H1 (cell line): ENCODE measurements around the gene MICALL2. TPM values are rescaled to one million over a fixed set of nuclear protein-coding genes. Genes with fewer than 3 reads are reported as not detected.
A peak's percentile ranks its signal among the peaks of the same experiment; 100 is the strongest.

Experiments used
- CTCF ChIA-PET: fragments of 300-600 bp; sonication (Branson Sonifier 250); formaldehyde crosslinking; loops from one replicate; lab custom pipeline; 2021; ENCODE audit not compliant: partially characterized antibody; lab: Charles Lee
- POLR2A ChIA-PET: fragments of 300-600 bp; sonication (Branson Sonifier 250); formaldehyde crosslinking; loops from one replicate; lab custom pipeline; 2021; ENCODE audit warnings: inconsistent platforms; ENCODE audit not compliant: partially characterized antibody; lab: Charles Lee
- DNase-seq, 2 experiments: peaks; one replicate each; pipeline versions ENCODE4 v3.0.0 to v3.0.0-alpha.2; 2010 to 2022; ENCODE audit warnings: low spot score in 2 of 2, low read depth in 1 of 2, mixed read lengths in 1 of 2
- FAIRE-seq: peaks from 2 replicates; lab custom pipeline; 2011; peaks lifted over from hg19 to GRCh38; lab: Jason Lieb, UNC
- H2AFZ ChIP-seq: 2 replicates; pipeline ENCODE4 v1.8.1; 2012; ENCODE audit warnings: low read length, inconsistent platforms
- H2AK5ac ChIP-seq: 2 replicates; pipeline ENCODE4 v1.6.1; 2013; ENCODE audit warnings: low read depth, low read length
- H2BK120ac ChIP-seq: replicated peaks from 2 replicates; pipeline ENCODE3; 2013; ENCODE audit warnings: low read depth, low read length, inconsistent platforms
- H2BK12ac ChIP-seq: 2 replicates; pipeline ENCODE4 v1.6.1; 2013; ENCODE audit warnings: low read depth, low read length
- H2BK15ac ChIP-seq: 2 replicates; pipeline ENCODE4 v1.6.1; 2013; ENCODE audit warnings: low read length
- H2BK20ac ChIP-seq: 2 replicates; pipeline ENCODE4 v1.6.1; 2013; ENCODE audit warnings: low read length
- H2BK5ac ChIP-seq: 2 replicates; pipeline ENCODE4 v1.6.1; 2013; ENCODE audit warnings: low read depth, low read length
- H3K14ac ChIP-seq: 2 replicates; pipeline ENCODE4 v1.6.1; 2013; ENCODE audit warnings: inconsistent platforms; ENCODE audit not compliant: insufficient read length
- H3K18ac ChIP-seq: 2 replicates; pipeline ENCODE4 v1.6.1; 2013; ENCODE audit warnings: low read length; ENCODE audit errors: extremely low read depth
- H3K23ac ChIP-seq: 2 replicates; pipeline ENCODE4 v1.6.1; 2013; ENCODE audit warnings: inconsistent platforms; ENCODE audit not compliant: insufficient read length
- H3K23me2 ChIP-seq: 2 replicates; pipeline ENCODE4 v1.6.1; 2013; ENCODE audit warnings: low read depth, low read length
- H3K27ac ChIP-seq: 2 replicates; pipeline ENCODE4 v1.6.1; 2011; ENCODE audit warnings: low read depth, low read length, inconsistent platforms
- H3K27me3 ChIP-seq, 4 experiments: replicated peaks in 1 of 4; 1 replicate in 1 of 4; 2 replicates in 3 of 4; pipeline versions ENCODE4 v1.6.1 to v1.8.1; 2011 to 2013; ENCODE audit warnings: low read length in 3 of 4, mild to moderate bottlenecking in 3 of 4, inconsistent platforms in 2 of 4, mixed read lengths in 2 of 4, moderate library complexity in 1 of 4; ENCODE audit not compliant: control insufficient read depth in 3 of 4, insufficient read depth in 3 of 4; ENCODE audit errors: extremely low read depth in 1 of 4
- H3K36me3 ChIP-seq, 4 experiments: 2 replicates each; pipeline versions ENCODE4 v1.6.1 to v1.8.1; 2011 to 2013; ENCODE audit warnings: mild to moderate bottlenecking in 4 of 4, low read length in 3 of 4, moderate library complexity in 2 of 4, control low read depth in 1 of 4, inconsistent platforms in 1 of 4; ENCODE audit not compliant: insufficient read depth in 4 of 4, control insufficient read depth in 2 of 4
- H3K4ac ChIP-seq: replicated peaks from 2 replicates; pipeline ENCODE3; 2013; ENCODE audit warnings: low read length, low read depth, mixed read lengths, inconsistent platforms; ENCODE audit not compliant: insufficient read length
- H3K4me1 ChIP-seq, 4 experiments: replicated peaks in 1 of 4; 1 replicate in 1 of 4; 2 replicates in 3 of 4; pipeline versions ENCODE4 v1.6.1 to v1.8.1; 2011 to 2013; ENCODE audit warnings: low read length in 3 of 4, inconsistent platforms in 2 of 4, mixed read lengths in 1 of 4; ENCODE audit not compliant: insufficient read depth in 4 of 4, control insufficient read depth in 3 of 4
- H3K4me2 ChIP-seq, 2 experiments: 2 replicates each; pipeline versions ENCODE4 v1.6.1 to v1.8.1; 2011 to 2013; ENCODE audit warnings: low read depth in 2 of 2, low read length in 2 of 2, control low read depth in 1 of 2, inconsistent platforms in 1 of 2, mild to moderate bottlenecking in 1 of 2; ENCODE audit not compliant: insufficient read depth in 1 of 2
- H3K4me3 ChIP-seq, 4 experiments: fragments of 200-600, 300-600 bp in 1 of 4; sonication (generic), shearing (Covaris generic), sonication (Bioruptor Twin) in 1 of 4; 2 replicates each; pipeline versions ENCODE4 v1.5.1 to v1.8.1; 2011 to 2016; ENCODE audit warnings: low read length in 4 of 4, low read depth in 3 of 4, control low read depth in 2 of 4, inconsistent platforms in 2 of 4, mild to moderate bottlenecking in 2 of 4, mixed read lengths in 1 of 4, moderate library complexity in 1 of 4; ENCODE audit not compliant: insufficient read depth in 2 of 4; ENCODE audit errors: extremely low read depth in 1 of 4
- H3K56ac ChIP-seq: replicated peaks from 2 replicates; pipeline ENCODE3; 2013; ENCODE audit warnings: low read depth, mild to moderate bottlenecking, mixed read lengths, low read length, inconsistent platforms; ENCODE audit not compliant: insufficient read length
- H3K79me1 ChIP-seq: 2 replicates; pipeline ENCODE4 v1.6.1; 2013; ENCODE audit warnings: low read depth, low read length, control low read depth
- H3K79me2 ChIP-seq, 2 experiments: 2 replicates each; pipeline versions ENCODE4 v1.6.1 to v1.8.1; 2012 to 2013; ENCODE audit warnings: low read length in 2 of 2, mild to moderate bottlenecking in 2 of 2, inconsistent platforms in 1 of 2; ENCODE audit not compliant: insufficient read depth in 2 of 2, control insufficient read depth in 1 of 2
- H3K9ac ChIP-seq, 4 experiments: replicated peaks in 1 of 4; 1 replicate in 1 of 4; 2 replicates in 3 of 4; pipeline versions ENCODE4 v1.6.1 to v1.8.1; 2011 to 2013; ENCODE audit warnings: low read depth in 3 of 4, low read length in 3 of 4, control low read depth in 2 of 4, mild to moderate bottlenecking in 2 of 4, moderate library complexity in 2 of 4, inconsistent platforms in 1 of 4; ENCODE audit errors: extremely low read depth in 1 of 4
- H3K9me3 ChIP-seq, 2 experiments: 2 replicates each; pipeline versions ENCODE4 v1.6.1 to v1.8.1; 2012 to 2013; ENCODE audit warnings: mild to moderate bottlenecking in 2 of 2, moderate library complexity in 2 of 2, control low read depth in 1 of 2, inconsistent platforms in 1 of 2, low read depth in 1 of 2, low read length in 1 of 2, mixed read lengths in 1 of 2; ENCODE audit not compliant: insufficient read depth in 2 of 2
- H4K20me1 ChIP-seq, 2 experiments: replicated peaks in 1 of 2; 2 replicates each; pipeline versions ENCODE3 to v1.8.1; 2011 to 2013; ENCODE audit warnings: inconsistent platforms in 2 of 2, low read length in 2 of 2, mild to moderate bottlenecking in 1 of 2; ENCODE audit not compliant: insufficient read depth in 2 of 2, control insufficient read depth in 1 of 2
- H4K5ac ChIP-seq: 2 replicates; pipeline ENCODE4 v1.6.1; 2013; ENCODE audit warnings: low read length, low read depth, mixed read lengths, inconsistent platforms; ENCODE audit not compliant: insufficient read length
- H4K8ac ChIP-seq: 2 replicates; pipeline ENCODE4 v1.8.0; 2013; ENCODE audit warnings: mild to moderate bottlenecking, moderate library complexity, low read length, inconsistent platforms; ENCODE audit not compliant: insufficient read depth; ENCODE audit errors: extremely low read depth
- H4K91ac ChIP-seq: replicated peaks from 2 replicates; pipeline ENCODE3; 2013; ENCODE audit warnings: low read length, mixed read lengths, inconsistent platforms; ENCODE audit not compliant: insufficient read length
- BCL11A ChIP-seq, 2 experiments: IDR thresholded peaks; one replicate each; pipeline ENCODE4 v1.6.1; 2011; ENCODE audit warnings: low read depth in 2 of 2, low read length in 2 of 2, mild to moderate bottlenecking in 2 of 2
- CBX5 ChIP-seq: fragments of 300-800, 300-1000 bp; sonication (generic); IDR thresholded peaks from 2 replicates; pipeline ENCODE4 v1.7.1; 2016; ENCODE audit warnings: antibody characterized with exemption, low read length, low read depth
- CTBP2 ChIP-seq: IDR thresholded peaks from 2 replicates; pipeline ENCODE4 v1.7.0; 2011; ENCODE audit warnings: borderline replicate concordance, mild to moderate bottlenecking, moderate library complexity, mixed read lengths, low read length; ENCODE audit not compliant: insufficient read depth, insufficient read length
- HDAC2 ChIP-seq, 2 experiments: fragments of 300-600 bp in 1 of 2; sonication (generic) in 1 of 2; IDR thresholded peaks; 2 replicates each; pipeline ENCODE4 v1.6.1; 2011 to 2012; ENCODE audit warnings: low read depth in 2 of 2, low read length in 2 of 2, mild to moderate bottlenecking in 2 of 2, moderate library complexity in 2 of 2, borderline replicate concordance in 1 of 2, inconsistent platforms in 1 of 2
- RFX5 ChIP-seq: IDR thresholded peaks from 2 replicates; pipeline ENCODE4 v1.6.1; 2011; ENCODE audit warnings: low read depth, low read length, improper control_type of control experiment, borderline replicate concordance
- SP1 ChIP-seq: IDR thresholded peaks from 2 replicates; pipeline ENCODE4 v1.6.1; 2011; ENCODE audit warnings: low read depth, low read length
- SP4 ChIP-seq: IDR thresholded peaks from 2 replicates; pipeline ENCODE4 v1.6.1; 2012; ENCODE audit warnings: low read length, inconsistent platforms
- TAF7 ChIP-seq: optimal IDR thresholded peaks from 2 replicates; pipeline ENCODE3; 2011; ENCODE audit warnings: low read depth, mild to moderate bottlenecking, inconsistent platforms, low read length, moderate library complexity, borderline replicate concordance
- TCF12 ChIP-seq: IDR thresholded peaks from 2 replicates; pipeline ENCODE4 v1.6.1; 2011; ENCODE audit warnings: low read depth, mild to moderate bottlenecking, low read length
- TEAD4 ChIP-seq: IDR thresholded peaks from 2 replicates; pipeline ENCODE4 v1.6.1; 2012; ENCODE audit warnings: low read depth, low read length, inconsistent platforms, mixed read lengths
- ZNF274 ChIP-seq: IDR thresholded peaks from 2 replicates; pipeline ENCODE4 v1.7.0; 2012; ENCODE audit warnings: low read length, borderline replicate concordance; ENCODE audit errors: extremely low read depth
- WGBS, 2 experiments: shearing (Covaris generic) in 1 of 2; methylation state at CpG; one replicate each; pipeline versions ENCODE4 v1.1.6 to v1.1.7; 2013 to 2015; ENCODE audit warnings: low lambda C conversion rate in 2 of 2, mixed read lengths in 2 of 2, inconsistent platforms in 1 of 2, low coverage in 1 of 2, missing lambda C conversion rate in 1 of 2; ENCODE audit not compliant: insufficient replicate concordance in 2 of 2, insufficient coverage in 1 of 2, insufficient read length in 1 of 2; ENCODE audit errors: extremely low coverage in 1 of 2, missing lambda C conversion rate in 1 of 2; 5-methylcytosine and 5-hydroxymethylcytosine counted together
- polyA plus RNA-seq, 7 experiments: library from polyadenylated mRNA; depleted of rRNA in 3 of 7; stranded (reverse) in 5 of 7; unstranded in 2 of 7; fragments of >200 nt in 5 of 7; fragments of 200-250 nt in 2 of 7; gene quantifications; 1 replicate in 5 of 7; 2 replicates in 1 of 7; 4 replicates in 1 of 7; pipeline versions ENCODE4 v1.2.1 to v1.2.3, GENCODE V29; 2011 to 2013; ENCODE audit warnings: missing spikeins in 2 of 7, mixed read lengths in 2 of 7
- total RNA-seq: library from RNA; stranded (reverse); fragmentation: NEBNext Ultra II Directional; extraction: Animal tissue kit (Norgen Biotek cat#: 25700); gene quantifications from 2 replicates; pipeline ENCODE4 v1.2.1, GENCODE V29; 2021
- TF ChIP-seq, protein P1 (sequence below): IDR thresholded peaks from 2 replicates; pipeline ENCODE4 v1.6.1; 2011; ENCODE audit warnings: low read length, improper control_type of control experiment

Gene MICALL2
- total and polyA plus RNA-seq, 2 of the 8 experiments (the other 6 are each of a cell fraction or from before 2014, with no cell fraction given), result 5.3 to 8.5 TPM

DNA sequence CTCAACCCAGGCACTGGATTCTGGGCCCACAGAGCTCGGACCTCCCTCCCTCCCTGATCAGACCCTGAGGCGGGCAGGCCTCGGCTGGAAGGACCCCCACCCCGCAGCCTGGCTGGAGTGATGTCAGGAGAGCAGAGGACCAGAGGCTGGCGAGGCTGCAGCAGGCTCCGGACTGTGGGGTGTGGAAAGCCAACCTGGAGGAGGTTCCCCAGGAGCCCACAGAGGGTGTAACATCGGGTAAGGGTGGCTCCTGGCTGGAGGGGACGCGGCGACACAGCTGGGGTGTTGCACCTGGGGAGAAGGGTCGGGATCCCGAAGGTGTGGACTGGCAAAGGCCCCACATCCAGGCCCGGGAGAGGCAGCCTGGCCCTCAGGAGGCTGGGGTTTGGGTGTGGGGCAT lies 8.9 kb upstream of the MICALL2 start:
- no peak overlapping the region for H3K18ac ChIP-seq
- CTCF ChIA-PET, result interaction anchor here (0.6 kb wide), 1 partner anchor 252 kb away, joined by 3 read pairs; no protein-coding TSS in a partner anchor
- TF ChIP-seq TCF12 (no peak), CTBP2 (no peak), TEAD4 (no peak), CBX5 (no peak), RFX5 (no peak), SP4 (no peak), SP1 (no peak), TAF7 (no peak), HDAC2 (IDR thresholded peaks at IDR 0.05; ENCODE audit: borderline replicate concordance in 1 of 2, low read depth in 2 of 2, low read length in 2 of 2) (no peak), ZNF274 (no peak), BCL11A (IDR thresholded peaks at IDR 0.05; ENCODE audit: low read depth in 2 of 2, low read length in 2 of 2) (no peak)
- TF ChIP-seq, protein P1, sequence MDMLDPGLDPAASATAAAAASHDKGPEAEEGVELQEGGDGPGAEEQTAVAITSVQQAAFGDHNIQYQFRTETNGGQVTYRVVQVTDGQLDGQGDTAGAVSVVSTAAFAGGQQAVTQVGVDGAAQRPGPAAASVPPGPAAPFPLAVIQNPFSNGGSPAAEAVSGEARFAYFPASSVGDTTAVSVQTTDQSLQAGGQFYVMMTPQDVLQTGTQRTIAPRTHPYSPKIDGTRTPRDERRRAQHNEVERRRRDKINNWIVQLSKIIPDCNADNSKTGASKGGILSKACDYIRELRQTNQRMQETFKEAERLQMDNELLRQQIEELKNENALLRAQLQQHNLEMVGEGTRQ, result no peak

More for the DNA sequence above, 8.9 kb upstream of the MICALL2 start:
- 95% methylated on average over 13 of the region's 13 CpGs; no CpG with 5 or more reads in 1 of the 2 experiments for WGBS, 2 experiments
- Histone ChIP-seq H4K8ac (peak overlapping the region; percentile 35; the same call in 1 of the 2 replicates), H2AK5ac (no peak overlapping the region), H2BK12ac (no peak overlapping the region), H2AFZ (no peak overlapping the region), H3K9ac (no peak overlapping the region), H2BK20ac (no peak overlapping the region), H2BK5ac (peak overlapping the region; percentile 44; the same call in 1 of the 2 replicates), H3K4me2 (no peak overlapping the region), H3K23me2 (no peaks in the 10 kb centered on the region), H3K4me1 (no peaks in the 10 kb centered on the region; a peak in 2 of 7 replicates), H3K27me3 (no peaks in the 10 kb centered on the region), H3K4me3 (no peak overlapping the region), H4K5ac (no peak overlapping the region), H3K56ac (no peak overlapping the region), H3K9me3 (no peaks in the 10 kb centered on the region), H3K4ac (no peak overlapping the region), H3K27ac (no peak overlapping the region; the same call in 1 of the 2 replicates), H3K79me1 (no peaks in the 10 kb centered on the region), H4K20me1 (peaks cover 0 to 2% of the 10 kb centered on the region in 2 experiments), H3K14ac (no peak overlapping the region), H3K79me2 (no peaks in the 10 kb centered on the region), H4K91ac (no peak overlapping the region), H2BK15ac (no peak overlapping the region), H3K36me3 (peaks cover 4 to 37% (median 9%) of the 10 kb centered on the region in 4 experiments; a peak in 6 of 8 replicates), H2BK120ac (no peak overlapping the region), H3K23ac (no peak overlapping the region)
- no peak for DNase-seq
- no peak for FAIRE-seq
- POLR2A ChIA-PET, result interaction anchor here (1.2 kb wide), 1 partner anchor 10 kb away, joined by 5 read pairs; no protein-coding TSS in a partner anchor
